ENCODE measurements around the gene DRC1. TPM values are rescaled to one million over a fixed set of nuclear protein-coding genes. Genes with fewer than 3 reads are reported as not detected.

DRC1 gene
- total RNA-seq, 2 experiments from 2014 or later = not detected

GRCh38 chr2:26355038-26355995 lies 46.4 kb upstream of the DRC1 start:
- Histone ChIP-seq H3K9me2 (ENCODE audit: insufficient read depth, low read length) (no peaks in the 10 kb centered on the region), H3K36me3 (ENCODE audit: insufficient read depth, low read length) (peaks cover 72% of the 10 kb centered on the region), H3K4me1 (ENCODE audit: insufficient read depth, low read length, poor library complexity, severe bottlenecking) (no peaks in the 10 kb centered on the region), H2AFZ (ENCODE audit: low read length) (no peak overlapping the region), H3K4me2 (ENCODE audit: low read length) (no peak overlapping the region), H3K4me3 (ENCODE audit: low read depth, low read length, poor library complexity, severe bottlenecking) (no peak overlapping the region), H3K9me3 (ENCODE audit: low read length) (no peaks in the 10 kb centered on the region), H4K20me1 (ENCODE audit: insufficient read depth, low read length) (peaks cover 47% of the 10 kb centered on the region), H3K27ac (ENCODE audit: low read depth, low read length, poor library complexity, severe bottlenecking) (no peak overlapping the region), H3K79me2 (ENCODE audit: insufficient read depth, low read depth, low read length) (peaks cover 99% of the 10 kb centered on the region)
- intact Hi-C loops (cut with micrococcal nuclease; ENCODE audit: unreplicated experiment) = no loop called here
- TF ChIP-seq EZH2phosphoT487 (IDR thresholded peaks at IDR 0.05; ENCODE audit: borderline replicate concordance, low read depth, low read length) = no peak
- TF ChIP-seq CTCF (conservative IDR thresholded peaks at IDR 0.05; ENCODE audit: low read length) = no peak
- DNase-seq (ENCODE audit: low spot score) = no peak
- BruUV-seq (replicated peaks) = no TSS peak
- CTCF ChIA-PET (ENCODE audit: unreplicated experiment) = no interaction called here
- POLR2A ChIA-PET = interaction anchor here (0.7 to 0.9 kb wide), 3 partner anchors 8 to 26 kb away, joined by 3 read pairs; partner anchors contain the start of gene SELENOI

- Histone ChIP-seq H3K27ac (ENCODE audit: low read depth, low read length, poor library complexity, severe bottlenecking) (no peak overlapping the region), H4K20me1 (ENCODE audit: insufficient read depth, low read length) (peaks cover 50% of the 10 kb centered on the region), H3K9me2 (ENCODE audit: insufficient read depth, low read length) (no peaks in the 10 kb centered on the region), H3K36me3 (ENCODE audit: insufficient read depth, low read length) (peaks cover 70% of the 10 kb centered on the region), H3K79me2 (ENCODE audit: insufficient read depth, low read depth, low read length) (peaks cover 98% of the 10 kb centered on the region), H3K4me2 (ENCODE audit: low read length) (no peak overlapping the region), H3K9me3 (ENCODE audit: low read length) (no peaks in the 10 kb centered on the region), H2AFZ (ENCODE audit: low read length) (no peak overlapping the region), H3K4me1 (ENCODE audit: insufficient read depth, low read length, poor library complexity, severe bottlenecking) (no peaks in the 10 kb centered on the region), H3K4me3 (ENCODE audit: low read depth, low read length, poor library complexity, severe bottlenecking) (no peak overlapping the region)
- no peak for DNase-seq (ENCODE audit: low spot score)
- intact Hi-C loops (cut with micrococcal nuclease; ENCODE audit: unreplicated experiment) = no loop called here
- POLR2A ChIA-PET = interaction anchor here (0.7 to 0.8 kb wide), 2 partner anchors 9 to 11 kb away, joined by 3 read pairs; partner anchors contain the start of gene SELENOI
- no TSS peak for BruUV-seq (replicated peaks)
- TF ChIP-seq EZH2phosphoT487 (IDR thresholded peaks at IDR 0.05; ENCODE audit: borderline replicate concordance, low read depth, low read length) (no peak), CTCF (conservative IDR thresholded peaks at IDR 0.05; ENCODE audit: low read length) (no peak)
- CTCF ChIA-PET (ENCODE audit: unreplicated experiment) = no interaction called here
These were observed 45.6 kb upstream of the DRC1 start for GRCh38 chr2:26356111-26356510.

- no peak for DNase-seq (ENCODE audit: low spot score)
- Histone ChIP-seq H3K27ac (ENCODE audit: low read depth, low read length, poor library complexity, severe bottlenecking) (no peak overlapping the region), H3K36me3 (ENCODE audit: insufficient read depth, low read length) (peaks cover 65% of the 10 kb centered on the region), H3K9me2 (ENCODE audit: insufficient read depth, low read length) (no peaks in the 10 kb centered on the region), H3K4me3 (ENCODE audit: low read depth, low read length, poor library complexity, severe bottlenecking) (no peak overlapping the region), H2AFZ (ENCODE audit: low read length) (no peak overlapping the region), H4K20me1 (ENCODE audit: insufficient read depth, low read length) (peaks cover 47% of the 10 kb centered on the region), H3K4me1 (ENCODE audit: insufficient read depth, low read length, poor library complexity, severe bottlenecking) (no peaks in the 10 kb centered on the region), H3K9me3 (ENCODE audit: low read length) (no peaks in the 10 kb centered on the region), H3K4me2 (ENCODE audit: low read length) (no peak overlapping the region), H3K79me2 (ENCODE audit: insufficient read depth, low read depth, low read length) (peaks cover 98% of the 10 kb centered on the region)
- POLR2A ChIA-PET = interaction anchor here (1.0 kb wide), 1 partner anchor 10 kb away, joined by 4 read pairs; no protein-coding TSS in a partner anchor
- TF ChIP-seq EZH2phosphoT487 (IDR thresholded peaks at IDR 0.05; ENCODE audit: borderline replicate concordance, low read depth, low read length) = no peak
- no peak for TF ChIP-seq CTCF (conservative IDR thresholded peaks at IDR 0.05; ENCODE audit: low read length)
- CTCF ChIA-PET (ENCODE audit: unreplicated experiment) = no interaction called here
- intact Hi-C loops (cut with micrococcal nuclease; ENCODE audit: unreplicated experiment) = no loop called here
- BruUV-seq (replicated peaks) = no TSS peak
These were observed 44.9 kb upstream of the DRC1 start for GRCh38 chr2:26356771-26357170.
